AG10803 (cell line): ENCODE results near the gene UST.

ENCODE experiments used
- DNase-seq: peaks from one replicate; pipeline ENCODE4 v3.0.0; 2010; ENCODE audit warnings: low read depth
- H3K4me3 ChIP-seq: 2 replicates; pipeline ENCODE4 v1.5.1; 2011; ENCODE audit warnings: mild to moderate bottlenecking, low read length, control low read depth
- TF ChIP-seq, protein P1 (sequence below): conservative IDR thresholded peaks from 2 replicates; pipeline ENCODE4 v1.5.1; 2011; ENCODE audit warnings: mild to moderate bottlenecking, low read length, control low read depth, inconsistent platforms

Gene UST

DNA sequence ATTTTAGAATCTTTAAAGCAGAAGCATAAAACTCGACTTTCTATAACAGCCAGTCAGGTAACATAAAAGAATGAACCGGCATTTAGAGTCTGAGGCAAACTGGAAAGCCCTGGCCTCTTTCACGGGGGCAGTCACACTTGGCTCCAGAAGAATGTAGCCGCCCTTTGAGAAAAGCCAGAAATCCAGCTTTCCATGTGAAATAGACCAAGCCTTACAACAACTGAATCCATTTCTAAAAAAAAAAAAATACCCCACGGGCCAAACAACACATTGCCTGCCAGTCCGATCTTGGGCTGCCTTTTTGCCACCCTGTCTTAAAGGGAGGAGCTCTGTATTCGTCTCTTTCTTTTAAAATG lies 317.8 kb downstream of the UST start:
- no peak for DNase-seq

DNA sequence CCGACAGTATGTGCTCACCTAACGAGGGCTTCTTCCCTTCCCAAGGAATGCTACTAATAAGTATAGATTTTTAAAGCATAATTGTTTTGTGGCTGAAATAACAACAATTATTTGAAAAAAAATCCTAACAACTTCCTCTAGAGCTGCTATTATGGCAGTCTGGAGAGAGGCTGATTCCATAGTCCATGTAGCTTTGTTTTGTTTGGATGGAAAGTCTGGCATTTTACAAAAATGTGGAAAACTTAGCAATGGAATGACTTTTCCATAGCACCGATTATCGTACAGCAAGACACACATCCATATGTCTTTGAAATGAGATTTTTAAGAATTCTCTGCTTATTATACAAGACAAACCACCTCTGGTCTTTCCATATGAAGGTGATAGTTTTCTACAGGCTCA lies 318.3 kb downstream of the UST start:
- no peak for DNase-seq
- H3K4me3 ChIP-seq = no peak overlapping the region
- TF ChIP-seq, protein P1, sequence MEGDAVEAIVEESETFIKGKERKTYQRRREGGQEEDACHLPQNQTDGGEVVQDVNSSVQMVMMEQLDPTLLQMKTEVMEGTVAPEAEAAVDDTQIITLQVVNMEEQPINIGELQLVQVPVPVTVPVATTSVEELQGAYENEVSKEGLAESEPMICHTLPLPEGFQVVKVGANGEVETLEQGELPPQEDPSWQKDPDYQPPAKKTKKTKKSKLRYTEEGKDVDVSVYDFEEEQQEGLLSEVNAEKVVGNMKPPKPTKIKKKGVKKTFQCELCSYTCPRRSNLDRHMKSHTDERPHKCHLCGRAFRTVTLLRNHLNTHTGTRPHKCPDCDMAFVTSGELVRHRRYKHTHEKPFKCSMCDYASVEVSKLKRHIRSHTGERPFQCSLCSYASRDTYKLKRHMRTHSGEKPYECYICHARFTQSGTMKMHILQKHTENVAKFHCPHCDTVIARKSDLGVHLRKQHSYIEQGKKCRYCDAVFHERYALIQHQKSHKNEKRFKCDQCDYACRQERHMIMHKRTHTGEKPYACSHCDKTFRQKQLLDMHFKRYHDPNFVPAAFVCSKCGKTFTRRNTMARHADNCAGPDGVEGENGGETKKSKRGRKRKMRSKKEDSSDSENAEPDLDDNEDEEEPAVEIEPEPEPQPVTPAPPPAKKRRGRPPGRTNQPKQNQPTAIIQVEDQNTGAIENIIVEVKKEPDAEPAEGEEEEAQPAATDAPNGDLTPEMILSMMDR = no peak

More for the DNA sequence above, 317.8 kb downstream of the UST start:
- TF ChIP-seq, protein P1 = no peak
- no peak overlapping the region for H3K4me3 ChIP-seq

DNA sequence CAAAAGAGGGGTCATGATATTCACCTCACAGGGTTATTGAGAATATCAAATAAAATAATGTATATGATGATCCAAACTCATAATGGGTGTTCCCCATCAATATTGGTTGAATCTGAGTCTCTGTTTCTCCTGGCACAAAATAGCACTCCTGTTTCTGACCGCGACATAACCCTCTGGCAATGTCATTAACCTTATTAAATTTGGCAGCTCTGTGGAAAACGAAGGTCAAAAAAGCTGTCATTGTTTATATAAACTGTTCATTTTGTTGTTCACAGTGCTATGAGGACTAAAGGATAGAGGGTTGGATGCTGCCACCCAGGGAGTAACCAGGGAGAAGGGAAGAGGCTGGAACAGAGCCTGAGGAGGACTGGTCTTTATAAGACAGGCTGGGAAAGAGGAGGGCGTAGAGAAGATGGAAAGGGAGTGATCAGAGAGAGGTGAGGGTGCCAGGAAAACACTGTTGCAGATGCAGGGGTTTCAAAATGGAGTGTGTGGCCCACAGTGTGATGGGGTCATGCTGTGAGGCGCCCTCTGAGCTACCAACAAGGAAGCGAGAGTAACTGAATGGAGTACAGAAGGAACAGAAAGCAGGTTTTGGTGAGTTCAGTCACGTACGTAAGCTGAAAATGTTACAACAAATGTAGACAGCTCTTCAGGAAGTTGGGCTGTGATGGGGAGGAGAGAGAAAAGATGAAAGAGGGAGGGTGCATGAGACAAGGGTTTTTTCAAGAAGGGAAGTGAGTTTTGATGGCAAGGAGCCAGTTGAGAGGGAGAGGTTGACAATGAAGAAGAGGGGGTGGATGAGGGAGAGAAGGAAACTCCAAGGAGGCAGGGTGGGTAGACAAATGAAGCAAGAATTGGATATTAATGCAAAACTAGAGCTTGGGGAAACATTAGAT lies 319.1 kb downstream of the UST start:
- H3K4me3 ChIP-seq = no peak overlapping the region
- TF ChIP-seq, protein P1 = no peak
- DNase-seq = no peak

DNA sequence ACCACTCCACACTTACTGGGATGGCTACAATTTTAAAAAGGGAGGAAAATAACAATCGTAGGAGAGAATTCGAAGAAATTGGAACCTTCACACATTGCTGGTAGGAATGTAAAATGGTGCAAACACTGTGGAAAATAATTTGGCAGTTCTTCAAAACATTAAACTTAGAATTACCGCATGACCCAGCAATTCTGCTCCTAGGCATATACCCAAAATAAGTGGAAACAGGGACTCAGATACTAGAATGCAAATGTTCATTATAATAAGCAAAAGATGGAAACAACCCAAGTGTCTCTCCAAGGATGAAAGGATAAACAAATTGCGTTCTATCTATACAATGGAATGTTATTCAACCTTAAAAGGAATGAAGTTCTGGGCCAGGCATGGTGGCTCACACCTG lies 325.2 kb downstream of the UST start:
- DNase-seq = no peak
- TF ChIP-seq, protein P1 = no peak
- no peak overlapping the region for H3K4me3 ChIP-seq

DNA sequence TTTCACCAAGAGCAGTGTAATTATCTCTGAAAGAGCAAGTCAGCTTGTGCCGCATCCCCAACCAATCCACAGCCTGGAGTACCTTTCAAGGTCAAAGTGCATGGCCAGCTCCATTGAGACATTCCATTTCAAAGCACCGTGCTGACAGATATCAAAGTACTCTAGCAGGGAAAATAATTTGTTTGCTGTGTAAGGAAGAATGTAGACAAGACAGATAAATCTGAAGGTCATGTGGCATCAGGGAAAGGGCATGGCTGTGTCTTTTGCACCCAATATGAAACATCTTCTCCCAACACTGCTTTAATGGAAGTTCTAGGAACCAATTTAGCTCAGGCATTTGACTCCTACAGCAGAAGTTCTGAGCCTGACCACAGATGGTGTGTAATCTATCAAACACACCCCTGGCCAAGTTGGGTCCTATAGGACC lies 328.0 kb downstream of the UST start:
- H3K4me3 ChIP-seq = no peak overlapping the region
- DNase-seq = no peak
- TF ChIP-seq, protein P1 = no peak

DNA sequence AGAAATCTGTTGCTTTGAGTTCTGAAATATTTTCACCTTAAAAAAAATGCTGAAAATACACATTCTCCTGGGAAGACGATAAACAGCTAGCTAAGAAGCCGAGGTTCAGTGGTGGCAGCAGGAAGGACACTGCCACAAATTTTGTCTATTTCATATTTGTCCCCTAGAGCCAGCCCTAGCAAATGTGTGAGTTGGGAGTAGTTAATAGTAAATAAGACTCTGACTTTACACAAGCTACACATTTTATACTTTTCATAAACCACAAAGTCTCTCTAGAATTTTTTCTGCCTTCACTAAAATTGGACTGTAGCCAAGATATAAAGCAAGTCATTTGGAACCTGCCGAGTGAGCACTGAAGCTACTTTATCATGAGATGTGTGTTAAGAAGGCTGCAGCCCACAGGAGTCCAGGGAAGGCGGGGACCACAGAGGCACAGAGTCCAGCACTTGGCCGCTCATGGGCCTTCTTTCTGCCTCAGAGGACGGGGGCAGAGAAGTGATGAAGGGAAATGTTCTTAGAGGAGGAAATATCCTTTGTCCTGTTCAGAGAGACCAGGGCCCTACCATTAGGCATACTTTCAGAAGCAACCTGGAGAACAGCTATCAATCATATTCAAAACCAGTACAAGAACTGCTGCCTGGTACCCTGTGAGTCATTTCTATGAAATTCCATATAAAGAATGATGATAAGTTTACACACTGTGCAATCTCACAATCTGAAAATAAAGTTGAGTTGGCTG lies 329.0 kb downstream of the UST start:
- peak; percentile 24 for DNase-seq
- TF ChIP-seq, protein P1 = no peak
- no peak overlapping the region for H3K4me3 ChIP-seq

DNA sequence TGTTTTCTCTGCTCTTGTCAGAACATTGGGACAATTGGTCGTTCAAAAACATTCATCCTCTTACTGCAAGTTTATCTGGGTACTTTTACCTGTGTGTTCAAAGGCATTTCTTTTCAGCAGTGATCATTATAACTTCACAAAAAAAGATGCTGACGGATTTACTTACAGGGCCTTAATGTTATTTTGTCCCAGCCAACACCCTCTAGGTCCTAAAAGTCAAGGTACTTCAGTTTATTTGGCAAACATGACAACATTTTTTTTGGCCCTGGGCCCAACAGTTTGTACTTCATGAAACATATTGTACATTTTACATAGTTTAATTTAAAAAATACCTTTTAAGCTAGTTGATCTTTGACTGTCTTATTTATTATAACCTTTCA lies 329.5 kb downstream of the UST start:
- no peak overlapping the region for H3K4me3 ChIP-seq
- TF ChIP-seq, protein P1 = no peak
- DNase-seq = no peak
